KMS-11 (cell line): ENCODE results near the gene NUP42.

Source experiments
- H2AFZ ChIP-seq: fragments of 200-600 bp; sonication (generic); 2 replicates; pipeline ENCODE4 v1.6.1; 2016; ENCODE audit warnings: antibody characterized with exemption, mixed run types, low read depth
- H3K27ac ChIP-seq: fragments of 200-600 bp; sonication (generic); 2 replicates; pipeline ENCODE4 v1.6.1; 2016; ENCODE audit warnings: mild to moderate bottlenecking, mixed run types
- H3K27me3 ChIP-seq: fragments of 200-600 bp; sonication (generic); 2 replicates; pipeline ENCODE4 v1.6.1; 2017; ENCODE audit warnings: mild to moderate bottlenecking, low read depth, mixed run types, moderate library complexity; ENCODE audit not compliant: insufficient read depth
- H3K36me3 ChIP-seq: fragments of 200-600 bp; sonication (generic); 2 replicates; pipeline ENCODE4 v1.6.1; 2017; ENCODE audit warnings: mild to moderate bottlenecking, mixed run types; ENCODE audit not compliant: insufficient read depth
- H3K4me1 ChIP-seq: fragments of 200-600 bp; sonication (generic); 2 replicates; pipeline ENCODE4 v1.6.1; 2016; ENCODE audit warnings: mild to moderate bottlenecking, low read depth, mixed run types; ENCODE audit not compliant: poor library complexity, severe bottlenecking
- H3K4me2 ChIP-seq: fragments of 200-600 bp; sonication (generic); 2 replicates; pipeline ENCODE4 v1.7.0; 2016; ENCODE audit warnings: mild to moderate bottlenecking, mixed run types
- H3K4me3 ChIP-seq: fragments of 200-600 bp; sonication (generic); IDR thresholded peaks from 2 replicates; pipeline ENCODE4 v1.6.1; 2017; ENCODE audit warnings: low read depth, low read length, mixed read lengths; ENCODE audit not compliant: insufficient read depth
- H3K79me2 ChIP-seq: fragments of 200-600 bp; sonication (generic); 2 replicates; pipeline ENCODE4 v1.6.1; 2016; ENCODE audit warnings: low read depth, mixed run types; ENCODE audit not compliant: insufficient read depth
- H3K9ac ChIP-seq: fragments of 200-600 bp; sonication (generic); 2 replicates; pipeline ENCODE4 v1.6.1; 2016; ENCODE audit warnings: mild to moderate bottlenecking, mixed run types
- H4K20me1 ChIP-seq: fragments of 200-600 bp; sonication (generic); 2 replicates; pipeline ENCODE4 v1.6.1; 2016; ENCODE audit warnings: mild to moderate bottlenecking, mixed run types; ENCODE audit not compliant: insufficient read depth
- CTCF ChIP-seq: fragments of 200-600 bp; sonication (generic); conservative IDR thresholded peaks from 2 replicates; pipeline ENCODE4 v1.6.1; 2017; ENCODE audit warnings: low read depth, mild to moderate bottlenecking, antibody characterized with exemption, low read length, moderate library complexity, mixed read lengths

Gene NUP42

GRCh38 chr7:23237000-23237399 is 55.2 kb downstream of the NUP42 start:
- Histone ChIP-seq H4K20me1 (no peaks in the 10 kb centered on the region), H3K4me2 (no peak overlapping the region)

GRCh38 chr7:23238983-23239652 is 57.3 kb downstream of the NUP42 start:
- Histone ChIP-seq H3K36me3 (no peaks in the 10 kb centered on the region), H2AFZ (no peak overlapping the region), H3K4me1 (peaks cover 31% of the 10 kb centered on the region), H3K27ac (no peak overlapping the region), H3K4me3 (no peak overlapping the region), H3K9ac (no peak overlapping the region), H4K20me1 (no peaks in the 10 kb centered on the region), H3K4me2 (no peak overlapping the region), H3K79me2 (no peaks in the 10 kb centered on the region), H3K27me3 (no peaks in the 10 kb centered on the region)
- no peak for TF ChIP-seq CTCF

More at GRCh38 chr7:23237000-23237399, 55.2 kb downstream of the NUP42 start:
- no peak for TF ChIP-seq CTCF
- no peak overlapping the region for H3K9ac ChIP-seq
- no peak overlapping the region for H3K27ac ChIP-seq
- no peak overlapping the region for H3K4me3 ChIP-seq
- H2AFZ ChIP-seq: no peak overlapping the region
- H3K27me3 ChIP-seq: no peaks in the 10 kb centered on the region
- H3K4me1 ChIP-seq: peaks cover 38% of the 10 kb centered on the region
- no peaks in the 10 kb centered on the region for H3K36me3 ChIP-seq
- H3K79me2 ChIP-seq: no peaks in the 10 kb centered on the region

GRCh38 chr7:23239698-23240097 is 57.9 kb downstream of the NUP42 start:
- H2AFZ ChIP-seq: no peak overlapping the region
- no peaks in the 10 kb centered on the region for H4K20me1 ChIP-seq
- no peak overlapping the region for H3K27ac ChIP-seq
- H3K79me2 ChIP-seq: no peaks in the 10 kb centered on the region
- no peaks in the 10 kb centered on the region for H3K27me3 ChIP-seq
- H3K4me1 ChIP-seq: peaks cover 25% of the 10 kb centered on the region
- no peak overlapping the region for H3K4me2 ChIP-seq
- no peaks in the 10 kb centered on the region for H3K36me3 ChIP-seq
- H3K4me3 ChIP-seq: no peak overlapping the region
- H3K9ac ChIP-seq: no peak overlapping the region
- TF ChIP-seq CTCF: no peak

- H3K4me3 ChIP-seq: no peak overlapping the region
- H3K9ac ChIP-seq: no peak overlapping the region
- H3K4me1 ChIP-seq: peaks cover 10% of the 10 kb centered on the region
- H3K36me3 ChIP-seq: no peaks in the 10 kb centered on the region
- H3K79me2 ChIP-seq: no peaks in the 10 kb centered on the region
- no peak overlapping the region; the same call in 1 of the 2 replicates for H3K4me2 ChIP-seq
- no peaks in the 10 kb centered on the region for H4K20me1 ChIP-seq
- H3K27me3 ChIP-seq: no peaks in the 10 kb centered on the region
- H3K27ac ChIP-seq: no peak overlapping the region
- no peak for TF ChIP-seq CTCF
- no peak overlapping the region for H2AFZ ChIP-seq
These were observed 60.5 kb downstream of the NUP42 start for GRCh38 chr7:23242321-23242720.
